Smooth muscle cell (in vitro differentiated cells): ENCODE measurements around the gene TXNDC12. TPM values are rescaled to one million over a fixed set of nuclear protein-coding genes. Genes with fewer than 3 reads are reported as not detected.

Source experiments
- DNase-seq: peaks from one replicate; lab custom pipeline; 2025; ENCODE audit not compliant: unreplicated experiment; lab: John Stamatoyannopoulos, UW
- H2AFZ ChIP-seq: fragments of 200-600 bp; sonication (generic); 2 replicates; pipeline ENCODE4 v1.6.0; 2016; ENCODE audit warnings: antibody characterized with exemption, low read depth, mild to moderate bottlenecking
- H3F3A ChIP-seq: fragments of 200-600 bp; sonication (generic); 2 replicates; pipeline ENCODE4 v1.6.0; 2017; ENCODE audit warnings: antibody characterized with exemption, low read depth
- H3K27ac ChIP-seq: fragments of 200-600 bp; sonication (generic); 2 replicates; pipeline ENCODE4 v1.5.1; 2016; ENCODE audit warnings: low read depth, mild to moderate bottlenecking
- H3K27me3 ChIP-seq: fragments of 200-600 bp; sonication (generic); 2 replicates; pipeline ENCODE4 v1.6.1; 2016; ENCODE audit warnings: low read depth, mild to moderate bottlenecking
- H3K36me3 ChIP-seq: fragments of 200-600 bp; sonication (generic); 2 replicates; pipeline ENCODE4 v1.5.1; 2016; ENCODE audit warnings: low read depth
- H3K4me1 ChIP-seq: fragments of 200-600 bp; sonication (generic); 2 replicates; pipeline ENCODE4 v1.5.1; 2016; ENCODE audit warnings: low read depth
- H3K4me2 ChIP-seq: fragments of 200-600 bp; sonication (generic); 2 replicates; pipeline ENCODE4 v1.6.0; 2016; ENCODE audit warnings: mild to moderate bottlenecking
- H3K4me3 ChIP-seq: fragments of 200-600 bp; sonication (generic); 2 replicates; pipeline ENCODE4 v1.5.1; 2016; ENCODE audit warnings: mild to moderate bottlenecking
- H3K79me2 ChIP-seq: fragments of 200-600 bp; sonication (generic); 2 replicates; pipeline ENCODE4 v1.6.0; 2016; ENCODE audit warnings: low read depth, mild to moderate bottlenecking
- H3K9ac ChIP-seq: fragments of 200-600 bp; sonication (generic); 2 replicates; pipeline ENCODE4 v1.6.0; 2016; ENCODE audit warnings: low read depth
- H3K9me3 ChIP-seq: fragments of 200-600 bp; sonication (generic); replicated peaks from 2 replicates; pipeline ENCODE4 v1.5.1; 2016; ENCODE audit warnings: low read depth
- H4K20me1 ChIP-seq: fragments of 200-600 bp; sonication (generic); 2 replicates; pipeline ENCODE4 v1.6.0; 2016; ENCODE audit warnings: low read depth
- CTCF ChIP-seq: fragments of 200-600 bp; sonication (generic); IDR thresholded peaks from 2 replicates; pipeline ENCODE4 v1.5.1; 2017; ENCODE audit warnings: borderline replicate concordance, mild to moderate bottlenecking, antibody characterized with exemption; ENCODE audit not compliant: insufficient read depth, poor library complexity, severe bottlenecking
- WGBS: methylation state at CpG from one replicate; pipeline ENCODE4 v1.1.7; 2016; ENCODE audit warnings: low lambda C conversion rate; 5-methylcytosine and 5-hydroxymethylcytosine counted together
- polyA plus RNA-seq: library from polyadenylated mRNA; unstranded; fragments of >200 nt; fragmentation: Nextera tagmentation; extraction: Ambion mirVana; gene quantifications from 2 replicates; pipeline ENCODE4 v1.2.1, GENCODE V29; 2016
- total RNA-seq: library from RNA; depleted of rRNA; stranded (reverse); fragments of >200 nt; gene quantifications from 2 replicates; pipeline ENCODE4 v1.2.3, GENCODE V29; 2014

TXNDC12 gene
- total and polyA plus RNA-seq, 2 experiments from 2014 or later, result 60.2 to 73.0 TPM

- Histone ChIP-seq H4K20me1 (peaks cover 37% of the 10 kb centered on the region), H3K27ac (peak overlapping the region; percentile 73), H3K27me3 (no peaks in the 10 kb centered on the region), H3K9ac (peak overlapping the region; percentile 86), H3K36me3 (no peaks in the 10 kb centered on the region), H3K9me3 (no peaks in the 10 kb centered on the region), H3K79me2 (peaks cover 77% of the 10 kb centered on the region), H3F3A (peaks cover 6% of the 10 kb centered on the region), H3K4me2 (peak overlapping the region; percentile 88), H3K4me1 (peaks cover 30% of the 10 kb centered on the region), H3K4me3 (peak overlapping the region; percentile 89), H2AFZ (peak overlapping the region; percentile 57)
- no peak for TF ChIP-seq CTCF
- 4% methylated on average over 4 of the region's 4 CpGs for WGBS
- DNase-seq, result no peak
Measured at GRCh38 chr1:52056937-52057231, 1.9 kb upstream of the TXNDC12 start.

- under 1% methylated on average over 40 of the region's 54 CpGs for WGBS
- Histone ChIP-seq H2AFZ (peak within 1 kb of the TSS; percentile 81), H3K4me2 (peak within 1 kb of the TSS; percentile 88), H3K36me3 (no peaks in the 10 kb centered on the region), H3K27ac (peak within 1 kb of the TSS; percentile 76), H3K79me2 (peaks cover 77% of the 10 kb centered on the region), H3K27me3 (no peaks in the 10 kb centered on the region), H3K4me3 (peak within 1 kb of the TSS; percentile 89), H3K9ac (peak within 1 kb of the TSS; percentile 86), H3F3A (peaks cover 6% of the 10 kb centered on the region), H4K20me1 (peaks cover 36% of the 10 kb centered on the region), H3K9me3 (no peaks in the 10 kb centered on the region), H3K4me1 (peaks cover 30% of the 10 kb centered on the region)
- TF ChIP-seq CTCF, result no peak
- peak; percentile 47 for DNase-seq
Measured at GRCh38 chr1:52056163-52056936, 1.4 kb upstream of the TXNDC12 start, which contains the start of gene BTF3L4. Gene BTF3L4, plus strand, starts transcription at chr1:52056295. Its CDS starts 3,553 bp downstream, at chr1:52059848.

GRCh38 chr1:52055866-52056162, 823 bp upstream of the TXNDC12 start:
- no peak for DNase-seq
- Histone ChIP-seq H3K79me2 (peaks cover 77% of the 10 kb centered on the region), H3F3A (peaks cover 6% of the 10 kb centered on the region), H3K36me3 (no peaks in the 10 kb centered on the region), H3K4me2 (peak overlapping the region; percentile 88), H4K20me1 (peaks cover 31% of the 10 kb centered on the region), H3K9me3 (no peaks in the 10 kb centered on the region), H3K4me1 (peaks cover 30% of the 10 kb centered on the region), H2AFZ (peak overlapping the region; percentile 81), H3K9ac (peak overlapping the region; percentile 69), H3K27me3 (no peaks in the 10 kb centered on the region), H3K4me3 (peak overlapping the region; percentile 89), H3K27ac (peak overlapping the region; percentile 76)
- TF ChIP-seq CTCF, result no peak
- under 1% methylated on average over 12 of the region's 12 CpGs for WGBS

- WGBS, result 2% methylated on average over 13 of the region's 13 CpGs
- peaks cover 18% of the 10 kb centered on the region for H4K20me1 ChIP-seq
- H3K36me3 ChIP-seq, result no peaks in the 10 kb centered on the region
- H3K4me2 ChIP-seq, result peak overlapping the region; percentile 88
- H3K4me1 ChIP-seq, result peaks cover 30% of the 10 kb centered on the region
- peak overlapping the region; percentile 89 for H3K4me3 ChIP-seq
- peaks cover 69% of the 10 kb centered on the region for H3K79me2 ChIP-seq
- H3F3A ChIP-seq, result peaks cover 6% of the 10 kb centered on the region
- no peak for DNase-seq
- no peaks in the 10 kb centered on the region for H3K27me3 ChIP-seq
- no peaks in the 10 kb centered on the region for H3K9me3 ChIP-seq
- no peak for TF ChIP-seq CTCF
- H2AFZ ChIP-seq, result peak overlapping the region; percentile 81
- H3K27ac ChIP-seq, result peak overlapping the region; percentile 76
- peak overlapping the region; percentile 69 for H3K9ac ChIP-seq
Measured at GRCh38 chr1:52054496-52055065, 410 bp downstream of the TXNDC12 start.
